BE2C (cell line): Measurements from ENCODE around the gene GATA6.

Source experiments
- DNase-seq: peaks from one replicate; pipeline ENCODE4 v3.0.0-alpha.2; 2020
- H3K27me3 ChIP-seq: fragments of 250-450 bp; sonication (Bioruptor Pico); 2 replicates; pipeline ENCODE4 v1.5.1; 2020; ENCODE audit warnings: mild to moderate bottlenecking
- H3K36me3 ChIP-seq: fragments of 250-450 bp; sonication (Bioruptor Pico); 2 replicates; pipeline ENCODE4 v1.5.1; 2020; ENCODE audit warnings: mild to moderate bottlenecking
- H3K4me1 ChIP-seq: fragments of 250-450 bp; sonication (Bioruptor Pico); 2 replicates; pipeline ENCODE4 v1.5.1; 2020
- H3K4me3 ChIP-seq: 2 replicates; pipeline ENCODE4 v1.5.1; 2011; ENCODE audit warnings: low read depth, low read length
- H3K9me3 ChIP-seq: fragments of 250-450 bp; sonication (Bioruptor Pico); 2 replicates; pipeline ENCODE4 v1.5.1; 2020
- CTCF ChIP-seq: IDR thresholded peaks from 2 replicates; pipeline ENCODE4 v1.5.1; 2012; ENCODE audit warnings: mild to moderate bottlenecking, low read depth, low read length

The GATA6 gene

DNA sequence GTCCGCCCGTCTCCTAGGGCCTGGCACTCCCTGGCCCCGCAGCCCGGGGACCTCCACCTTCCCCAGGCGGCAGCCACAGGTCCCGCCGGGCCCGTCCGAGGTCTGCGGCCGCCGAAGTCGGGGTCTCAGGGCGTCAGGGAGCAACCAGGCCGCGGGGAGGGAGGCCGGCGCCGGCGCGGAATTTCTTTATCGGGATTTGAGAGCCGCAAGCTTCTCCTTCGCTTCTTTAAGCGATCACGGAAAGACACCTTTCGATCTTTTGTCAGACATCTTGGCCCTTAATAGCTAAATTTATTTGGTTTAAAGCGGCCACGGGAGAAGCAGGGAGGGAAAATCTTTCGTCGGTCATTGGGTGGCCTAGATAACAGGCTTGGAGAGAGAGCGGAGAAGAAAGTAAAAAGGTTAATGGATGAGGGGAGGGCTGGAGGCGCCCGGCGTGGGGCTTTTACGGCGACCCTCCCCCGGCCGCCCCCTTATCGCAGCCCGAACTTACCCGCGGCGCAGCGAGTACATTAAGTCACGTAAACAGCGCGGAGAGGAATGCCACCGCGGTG lies 4.3 kb upstream of the GATA6 start:
- no peak overlapping the region for H3K4me3 ChIP-seq
- DNase-seq = no peak
- H3K27me3 ChIP-seq = peaks cover 63% of the 10 kb centered on the region
- H3K4me1 ChIP-seq = no peaks in the 10 kb centered on the region
- no peaks in the 10 kb centered on the region for H3K36me3 ChIP-seq
- H3K9me3 ChIP-seq = no peaks in the 10 kb centered on the region
- TF ChIP-seq CTCF = no peak

GRCh38 chr18:22165603-22166068 lies 3.8 kb upstream of the GATA6 start:
- Histone ChIP-seq H3K27me3 (peaks cover 68% of the 10 kb centered on the region), H3K36me3 (no peaks in the 10 kb centered on the region), H3K4me3 (no peak overlapping the region), H3K4me1 (no peaks in the 10 kb centered on the region), H3K9me3 (no peaks in the 10 kb centered on the region)
- DNase-seq = no peak
- no peak for TF ChIP-seq CTCF

DNA sequence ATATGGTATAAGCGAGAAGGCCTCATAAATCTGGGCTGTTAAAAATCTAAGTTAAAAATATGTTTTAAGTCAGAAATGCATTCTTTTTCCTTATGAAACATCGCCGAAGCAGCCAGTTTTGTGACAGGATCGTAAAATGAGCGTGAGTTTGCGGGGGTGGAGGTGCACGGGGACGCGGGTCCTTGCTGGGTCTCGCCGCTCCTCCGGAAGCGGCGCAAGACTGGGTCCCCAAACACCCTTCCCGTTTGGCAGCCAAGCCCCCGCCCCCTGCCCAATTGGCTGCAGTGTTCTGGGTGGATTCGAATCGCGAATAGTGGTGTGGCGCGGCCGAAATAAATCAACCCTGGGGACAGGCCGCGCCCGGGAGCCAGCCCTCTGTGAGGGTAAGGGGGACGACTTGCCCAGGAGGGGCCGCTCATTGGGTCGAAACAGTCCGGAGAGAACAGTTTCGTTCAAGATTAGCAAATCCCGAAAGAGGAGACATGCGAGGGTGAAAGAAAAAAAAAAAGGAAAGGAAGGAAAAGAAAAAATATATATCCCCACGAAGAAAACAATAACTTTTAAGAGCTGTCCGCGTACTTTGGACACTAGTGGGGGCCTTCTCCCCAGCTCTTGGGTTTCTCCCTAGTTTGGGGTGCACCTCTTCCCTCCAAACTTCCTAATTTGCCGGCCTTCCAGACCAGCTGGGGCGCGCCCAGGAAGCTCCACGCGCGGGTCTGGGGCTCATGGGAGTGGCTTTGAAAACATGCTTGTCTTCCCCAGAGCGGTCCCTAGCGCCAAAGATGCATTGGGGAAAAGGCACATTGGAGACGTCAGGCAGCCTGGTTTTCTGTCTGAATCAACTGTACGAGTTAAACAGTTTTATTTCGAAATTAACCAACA lies 3.1 kb upstream of the GATA6 start:
- Histone ChIP-seq H3K27me3 (peaks cover 75% of the 10 kb centered on the region), H3K9me3 (no peaks in the 10 kb centered on the region), H3K4me1 (no peaks in the 10 kb centered on the region), H3K36me3 (no peaks in the 10 kb centered on the region), H3K4me3 (no peak overlapping the region)
- TF ChIP-seq CTCF = no peak
- no peak for DNase-seq

DNA sequence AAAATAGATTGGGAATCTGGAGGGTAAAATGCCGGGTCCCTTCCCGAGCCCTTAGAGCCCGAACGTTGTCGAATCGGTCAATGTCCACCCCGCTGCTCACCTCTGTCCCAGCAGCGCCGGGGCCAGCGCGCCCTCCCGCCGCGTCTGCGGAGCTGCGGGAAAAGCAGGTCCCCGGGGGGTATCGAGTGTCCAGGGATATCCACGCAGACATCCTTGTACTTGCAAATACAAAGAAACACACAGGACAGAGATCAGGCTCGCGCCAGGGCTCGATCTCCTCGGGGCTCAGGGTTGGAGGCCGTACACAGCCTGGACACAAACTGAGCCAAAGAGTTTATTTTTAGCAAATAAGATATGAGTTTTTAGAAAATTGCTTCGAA lies 2.3 kb upstream of the GATA6 start:
- Histone ChIP-seq H3K4me3 (no peak overlapping the region), H3K9me3 (no peaks in the 10 kb centered on the region), H3K27me3 (peaks cover 77% of the 10 kb centered on the region), H3K4me1 (no peaks in the 10 kb centered on the region), H3K36me3 (no peaks in the 10 kb centered on the region)
- TF ChIP-seq CTCF = no peak
- DNase-seq = no peak

GRCh38 chr18:22167471-22168241 lies 1.7 kb upstream of the GATA6 start:
- no peak overlapping the region for H3K4me3 ChIP-seq
- peaks cover 83% of the 10 kb centered on the region for H3K27me3 ChIP-seq

More at GRCh38 chr18:22167471-22168241, 1.7 kb upstream of the GATA6 start:
- no peaks in the 10 kb centered on the region for H3K36me3 ChIP-seq
- TF ChIP-seq CTCF = no peak
- H3K4me1 ChIP-seq = no peaks in the 10 kb centered on the region
- H3K9me3 ChIP-seq = no peaks in the 10 kb centered on the region
- DNase-seq = no peak
